DOHH2 (cell line): Measurements from ENCODE around the gene PIP4K2A.

Experiments
- H3F3A ChIP-seq: fragments of 200-600 bp; sonication (generic), shearing (Covaris generic); 2 replicates; pipeline ENCODE4 v1.6.0; 2016; ENCODE audit warnings: antibody characterized with exemption, mild to moderate bottlenecking; ENCODE audit not compliant: control insufficient read depth, insufficient read depth
- H3K27ac ChIP-seq: fragments of 200-600 bp; sonication (generic); 2 replicates; pipeline ENCODE4 v1.5.1; 2014; ENCODE audit warnings: low read depth, mild to moderate bottlenecking, low read length, moderate library complexity
- H3K27me3 ChIP-seq: fragments of 200-600 bp; sonication (generic); 2 replicates; pipeline ENCODE4 v1.6.1; 2014; ENCODE audit warnings: mild to moderate bottlenecking, low read length, mixed read lengths; ENCODE audit not compliant: control insufficient read depth
- H3K36me3 ChIP-seq: fragments of 200-600 bp; sonication (generic); 2 replicates; pipeline ENCODE4 v1.6.1; 2014; ENCODE audit warnings: mild to moderate bottlenecking, low read length, moderate library complexity, mixed read lengths; ENCODE audit not compliant: control insufficient read depth
- H3K4me1 ChIP-seq: fragments of 200-600 bp; sonication (generic); 2 replicates; pipeline ENCODE4 v1.6.1; 2014; ENCODE audit warnings: mild to moderate bottlenecking, low read length, mixed read lengths; ENCODE audit not compliant: control insufficient read depth
- H3K4me2 ChIP-seq: fragments of 200-600 bp; sonication (generic); 2 replicates; pipeline ENCODE4 v1.6.0; 2014; ENCODE audit warnings: mild to moderate bottlenecking, low read length, moderate library complexity
- H3K4me3 ChIP-seq: fragments of 200-600 bp; sonication (generic); 2 replicates; pipeline ENCODE4 v1.5.1; 2014; ENCODE audit warnings: mild to moderate bottlenecking, low read length, mixed read lengths
- H3K79me2 ChIP-seq: fragments of 200-600 bp; sonication (generic); 2 replicates; pipeline ENCODE4 v1.6.1; 2014; ENCODE audit warnings: mild to moderate bottlenecking, low read length, mixed read lengths; ENCODE audit not compliant: control insufficient read depth
- H3K9me2 ChIP-seq: fragments of 200-600 bp; sonication (generic); replicated peaks from 2 replicates; pipeline ENCODE4 v1.6.1; 2014; ENCODE audit warnings: mild to moderate bottlenecking, low read length, mixed read lengths; ENCODE audit not compliant: control insufficient read depth
- H3K9me3 ChIP-seq: fragments of 200-600 bp; sonication (generic); 2 replicates; pipeline ENCODE4 v1.6.1; 2014; ENCODE audit warnings: antibody characterized with exemption, low read length, mixed read lengths; ENCODE audit not compliant: control insufficient read depth, insufficient read depth
- H4K20me1 ChIP-seq: fragments of 200-600 bp; sonication (generic); 2 replicates; pipeline ENCODE4 v1.6.0; 2014; ENCODE audit warnings: low read depth, mild to moderate bottlenecking, antibody characterized with exemption, low read length, moderate library complexity; ENCODE audit not compliant: control insufficient read depth, insufficient read depth
- EZH2phosphoT487 ChIP-seq: fragments of 200-600 bp; sonication (generic); IDR thresholded peaks from 2 replicates; pipeline ENCODE4 v1.6.1; 2017; ENCODE audit warnings: borderline replicate concordance, mild to moderate bottlenecking, antibody characterized with exemption, low read length, moderate library complexity, mixed read lengths
- TF ChIP-seq, protein P1 (sequence below): fragments of 200-600 bp; sonication (generic); IDR thresholded peaks from one replicate; pipeline ENCODE4 v1.5.1; 2014; ENCODE audit warnings: antibody characterized with exemption, mild to moderate bottlenecking, low read depth, low read length; ENCODE audit not compliant: poor library complexity, severe bottlenecking

PIP4K2A gene

DNA sequence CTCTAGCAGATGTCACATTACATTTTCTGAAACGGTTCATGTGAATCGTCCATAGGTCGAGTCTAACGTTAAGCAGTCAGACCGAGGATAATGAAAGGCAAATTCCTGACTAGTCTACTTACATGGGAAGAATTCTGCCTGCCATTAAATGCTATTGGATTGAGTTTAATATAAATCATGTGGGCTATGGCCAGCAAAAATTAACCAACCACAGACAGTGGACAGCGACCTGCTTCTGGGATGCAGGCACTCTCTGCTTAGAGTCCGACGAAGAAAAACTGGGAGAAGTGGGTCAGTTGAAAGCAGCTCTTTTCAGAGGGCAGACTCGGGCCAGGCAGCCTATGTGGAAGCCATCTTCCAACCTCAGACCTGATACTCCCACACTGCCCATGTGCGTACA, 16.6 kb downstream of the PIP4K2A start:
- Histone ChIP-seq H3K9me3 (no peaks in the 10 kb centered on the region), H3K27ac (no peak overlapping the region), H3K4me2 (no peak overlapping the region), H3K9me2 (no peaks in the 10 kb centered on the region), H3F3A (no peaks in the 10 kb centered on the region), H3K27me3 (no peaks in the 10 kb centered on the region), H3K36me3 (0 out of 2 replicates have a peak, but pooled peaks cover 2% of the 10 kb centered on the region), H4K20me1 (peaks cover 16% of the 10 kb centered on the region), H3K4me1 (peaks cover 28% of the 10 kb centered on the region), H3K79me2 (peaks cover 97% of the 10 kb centered on the region), H3K4me3 (no peak overlapping the region)
- no peak for TF ChIP-seq EZH2phosphoT487
- TF ChIP-seq, protein P1, sequence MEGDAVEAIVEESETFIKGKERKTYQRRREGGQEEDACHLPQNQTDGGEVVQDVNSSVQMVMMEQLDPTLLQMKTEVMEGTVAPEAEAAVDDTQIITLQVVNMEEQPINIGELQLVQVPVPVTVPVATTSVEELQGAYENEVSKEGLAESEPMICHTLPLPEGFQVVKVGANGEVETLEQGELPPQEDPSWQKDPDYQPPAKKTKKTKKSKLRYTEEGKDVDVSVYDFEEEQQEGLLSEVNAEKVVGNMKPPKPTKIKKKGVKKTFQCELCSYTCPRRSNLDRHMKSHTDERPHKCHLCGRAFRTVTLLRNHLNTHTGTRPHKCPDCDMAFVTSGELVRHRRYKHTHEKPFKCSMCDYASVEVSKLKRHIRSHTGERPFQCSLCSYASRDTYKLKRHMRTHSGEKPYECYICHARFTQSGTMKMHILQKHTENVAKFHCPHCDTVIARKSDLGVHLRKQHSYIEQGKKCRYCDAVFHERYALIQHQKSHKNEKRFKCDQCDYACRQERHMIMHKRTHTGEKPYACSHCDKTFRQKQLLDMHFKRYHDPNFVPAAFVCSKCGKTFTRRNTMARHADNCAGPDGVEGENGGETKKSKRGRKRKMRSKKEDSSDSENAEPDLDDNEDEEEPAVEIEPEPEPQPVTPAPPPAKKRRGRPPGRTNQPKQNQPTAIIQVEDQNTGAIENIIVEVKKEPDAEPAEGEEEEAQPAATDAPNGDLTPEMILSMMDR = no peak

DNA sequence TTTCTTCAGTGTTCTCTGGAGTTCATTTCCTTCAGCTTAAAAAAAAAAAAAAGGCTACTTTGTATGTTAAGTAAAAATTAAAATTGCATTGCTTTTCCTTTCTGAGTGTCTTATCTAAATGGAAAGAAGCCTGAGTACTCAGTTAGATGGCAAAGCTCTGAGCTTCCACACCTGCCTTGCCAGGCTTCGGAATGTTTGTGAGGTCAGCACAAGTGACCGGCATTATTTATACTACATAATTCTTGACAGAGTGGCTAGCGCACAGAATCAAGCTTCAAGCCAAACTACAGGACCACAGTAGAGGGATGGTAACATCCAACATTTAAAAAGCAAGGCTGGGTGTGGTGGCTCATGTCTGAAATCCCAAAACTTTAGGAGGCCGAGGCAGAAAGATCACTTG, 17.3 kb downstream of the PIP4K2A start:
- Histone ChIP-seq H3K9me3 (no peaks in the 10 kb centered on the region), H3K79me2 (peaks cover 97% of the 10 kb centered on the region), H3K27me3 (no peaks in the 10 kb centered on the region), H3K9me2 (no peaks in the 10 kb centered on the region), H4K20me1 (peaks cover 16% of the 10 kb centered on the region; the same call in 1 of the 2 replicates), H3K4me2 (no peak overlapping the region), H3K4me1 (peaks cover 21% of the 10 kb centered on the region), H3K4me3 (no peak overlapping the region), H3K36me3 (no peaks in the 10 kb centered on the region), H3K27ac (no peak overlapping the region), H3F3A (no peaks in the 10 kb centered on the region)
- TF ChIP-seq, protein P1 = no peak
- TF ChIP-seq EZH2phosphoT487 = no peak

DNA sequence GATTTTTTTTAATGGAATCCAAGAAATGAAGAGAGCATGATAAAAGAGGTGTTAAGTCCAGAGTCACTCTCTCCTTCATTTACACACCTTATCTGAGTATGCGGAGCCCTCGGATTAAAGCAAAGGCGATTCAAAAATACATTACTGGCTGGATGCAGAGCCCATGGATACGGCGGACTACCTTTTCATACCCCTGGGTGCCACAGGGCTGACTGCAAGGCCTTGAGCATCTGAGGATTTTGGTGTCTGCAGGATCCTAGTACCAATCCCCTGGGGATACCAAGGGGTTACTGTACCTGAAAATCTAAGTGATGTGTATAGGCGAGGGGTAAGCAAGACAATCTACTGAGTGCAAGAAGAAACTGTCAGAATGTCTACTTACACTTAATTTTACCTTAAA, 20.5 kb downstream of the PIP4K2A start:
- no peaks in the 10 kb centered on the region; the same call in 1 of the 2 replicates for H3F3A ChIP-seq
- no peaks in the 10 kb centered on the region for H3K4me1 ChIP-seq
- no peak for TF ChIP-seq EZH2phosphoT487
- TF ChIP-seq, protein P1 = no peak
- no peak overlapping the region for H3K27ac ChIP-seq
- H3K9me3 ChIP-seq = no peaks in the 10 kb centered on the region
- H3K9me2 ChIP-seq = no peaks in the 10 kb centered on the region
- no peaks in the 10 kb centered on the region for H3K27me3 ChIP-seq
- peaks cover 98% of the 10 kb centered on the region for H3K79me2 ChIP-seq
- H3K4me2 ChIP-seq = no peak overlapping the region
- H4K20me1 ChIP-seq = peaks cover 9% of the 10 kb centered on the region; the same call in 1 of the 2 replicates
- no peak overlapping the region for H3K4me3 ChIP-seq
- H3K36me3 ChIP-seq = 0 out of 2 replicates have a peak, but pooled peaks cover 2% of the 10 kb centered on the region
